ENCODE data around the gene DCT.

DNA sequence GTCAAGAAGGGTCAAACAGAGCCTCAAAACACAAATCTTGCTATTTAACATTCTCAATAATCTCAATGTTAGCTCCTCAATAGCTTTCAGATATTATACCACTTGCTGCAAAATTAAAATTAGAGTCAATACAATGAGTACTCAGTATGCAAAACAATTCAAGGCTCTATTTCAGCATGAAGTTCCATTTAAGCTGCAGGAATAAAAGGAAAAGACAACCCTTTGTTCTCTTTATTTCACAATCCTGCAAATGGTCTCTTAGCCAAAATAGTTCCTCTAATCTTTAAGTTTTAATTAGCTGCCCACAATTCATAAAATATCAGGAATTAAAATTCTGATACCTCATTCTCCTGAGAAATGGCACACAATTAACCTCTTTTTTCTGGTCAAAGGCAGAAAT lies 40.5 kb upstream of the DCT start:
- no peak for TF ChIP-seq POLR2A (IDR thresholded peaks at IDR 0.05; ENCODE audit: low read depth, low read length)
- TF ChIP-seq EZH2 (IDR thresholded peaks at IDR 0.05; ENCODE audit: borderline replicate concordance, low read depth, low read length, severe bottlenecking): no peak
- TF ChIP-seq, protein P1, sequence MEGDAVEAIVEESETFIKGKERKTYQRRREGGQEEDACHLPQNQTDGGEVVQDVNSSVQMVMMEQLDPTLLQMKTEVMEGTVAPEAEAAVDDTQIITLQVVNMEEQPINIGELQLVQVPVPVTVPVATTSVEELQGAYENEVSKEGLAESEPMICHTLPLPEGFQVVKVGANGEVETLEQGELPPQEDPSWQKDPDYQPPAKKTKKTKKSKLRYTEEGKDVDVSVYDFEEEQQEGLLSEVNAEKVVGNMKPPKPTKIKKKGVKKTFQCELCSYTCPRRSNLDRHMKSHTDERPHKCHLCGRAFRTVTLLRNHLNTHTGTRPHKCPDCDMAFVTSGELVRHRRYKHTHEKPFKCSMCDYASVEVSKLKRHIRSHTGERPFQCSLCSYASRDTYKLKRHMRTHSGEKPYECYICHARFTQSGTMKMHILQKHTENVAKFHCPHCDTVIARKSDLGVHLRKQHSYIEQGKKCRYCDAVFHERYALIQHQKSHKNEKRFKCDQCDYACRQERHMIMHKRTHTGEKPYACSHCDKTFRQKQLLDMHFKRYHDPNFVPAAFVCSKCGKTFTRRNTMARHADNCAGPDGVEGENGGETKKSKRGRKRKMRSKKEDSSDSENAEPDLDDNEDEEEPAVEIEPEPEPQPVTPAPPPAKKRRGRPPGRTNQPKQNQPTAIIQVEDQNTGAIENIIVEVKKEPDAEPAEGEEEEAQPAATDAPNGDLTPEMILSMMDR (IDR thresholded peaks at IDR 0.05; ENCODE audit: extremely low read depth in 1 of 2, insufficient read depth in 1 of 2, low read depth in 1 of 2, low read length in 2 of 2): no peak
- TF ChIP-seq, protein P2, sequence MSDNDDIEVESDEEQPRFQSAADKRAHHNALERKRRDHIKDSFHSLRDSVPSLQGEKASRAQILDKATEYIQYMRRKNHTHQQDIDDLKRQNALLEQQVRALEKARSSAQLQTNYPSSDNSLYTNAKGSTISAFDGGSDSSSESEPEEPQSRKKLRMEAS (IDR thresholded peaks at IDR 0.05; ENCODE audit: insufficient read depth, insufficient read length): no peak
- TF ChIP-seq POLR2AphosphoS5 (IDR thresholded peaks at IDR 0.05; ENCODE audit: insufficient read depth, low read depth, low read length): no peak

Data from endothelial cell of umbilical vein (primary cell).